NCI-H1105 (cell line): ENCODE results near the gene VAMP4.

Experiments
- DNase-seq: peaks from one replicate; lab custom pipeline; 2025; lab: John Stamatoyannopoulos, UW

Gene VAMP4

GRCh38 chr1:171652234-171652822 is 89.5 kb downstream of the VAMP4 start, which contains the start of gene MYOC:
Gene MYOC (minus strand): TSS chr1:171652688. CDS start chr1:171652611, 77 bp downstream.
- no peak for DNase-seq
